Measurements from ENCODE around the gene CENPP.
A peak's percentile ranks its signal among the peaks of the same experiment; 100 is the strongest.

CENPP gene

DNA sequence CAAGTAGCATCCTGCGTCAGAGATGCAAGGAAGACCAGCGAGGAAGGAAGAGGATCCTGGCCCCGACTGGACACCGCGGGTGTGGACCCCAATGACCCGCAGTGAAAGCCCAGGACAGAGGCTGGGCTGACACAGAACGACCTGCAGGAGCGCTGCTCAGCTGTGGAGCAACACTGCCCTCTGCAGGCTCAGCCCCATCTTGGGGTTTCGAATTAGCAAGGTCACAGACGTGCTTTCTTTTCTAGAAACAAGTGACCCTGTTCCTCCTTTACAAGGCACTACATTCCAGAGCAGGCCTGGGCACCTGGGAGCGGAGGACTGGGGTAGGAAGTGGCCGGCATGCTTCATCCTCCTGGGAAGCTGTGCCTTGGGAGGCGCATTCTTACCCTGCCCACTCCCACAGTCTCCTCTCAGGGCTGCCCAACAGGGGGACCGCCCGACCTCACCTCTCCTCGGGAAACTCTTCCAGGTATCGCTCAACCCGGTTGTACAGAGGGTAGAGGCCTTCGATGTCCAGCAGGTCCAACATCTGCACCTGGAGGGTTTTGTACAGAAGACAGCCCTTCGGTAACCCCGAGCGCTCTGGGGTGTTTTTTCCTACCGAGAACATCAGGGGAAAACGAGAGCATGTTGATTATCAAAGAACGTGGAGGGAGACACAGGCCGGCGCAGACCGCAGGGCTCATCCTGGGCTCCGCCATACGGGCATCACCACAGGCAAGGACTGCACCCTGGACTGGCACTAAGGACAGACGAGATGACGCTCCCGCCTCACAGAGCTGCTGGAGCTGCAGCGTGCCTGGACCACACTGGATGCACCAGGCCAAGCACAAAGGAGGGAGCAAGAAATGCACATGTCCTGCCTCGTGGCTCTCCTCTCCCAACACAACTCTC lies 309.2 kb downstream of the CENPP start:
- no peaks in the 10 kb centered on the region for H3K27me3 ChIP-seq (ENCODE audit: low read length)
- H3K79me2 ChIP-seq (ENCODE audit: insufficient read depth, low read length): no peaks in the 10 kb centered on the region
- no peak overlapping the region for H3K4me3 ChIP-seq (ENCODE audit: insufficient read depth, low read length, poor library complexity, severe bottlenecking)
- no peak overlapping the region for H3K9ac ChIP-seq (ENCODE audit: low read length)
- no peaks in the 10 kb centered on the region for H3F3A ChIP-seq (ENCODE audit: insufficient read depth)
- H3K36me3 ChIP-seq (ENCODE audit: low read length): 0 out of 2 replicates have a peak, but pooled peaks cover 2% of the 10 kb centered on the region
- H3K4me2 ChIP-seq (ENCODE audit: low read depth, low read length, poor library complexity, severe bottlenecking): no peak overlapping the region
- no peaks in the 10 kb centered on the region for H4K20me1 ChIP-seq (ENCODE audit: low read depth, low read length)
- H2AFZ ChIP-seq (ENCODE audit: low read depth, low read length, severe bottlenecking): no peak overlapping the region
- TF ChIP-seq, protein P1, sequence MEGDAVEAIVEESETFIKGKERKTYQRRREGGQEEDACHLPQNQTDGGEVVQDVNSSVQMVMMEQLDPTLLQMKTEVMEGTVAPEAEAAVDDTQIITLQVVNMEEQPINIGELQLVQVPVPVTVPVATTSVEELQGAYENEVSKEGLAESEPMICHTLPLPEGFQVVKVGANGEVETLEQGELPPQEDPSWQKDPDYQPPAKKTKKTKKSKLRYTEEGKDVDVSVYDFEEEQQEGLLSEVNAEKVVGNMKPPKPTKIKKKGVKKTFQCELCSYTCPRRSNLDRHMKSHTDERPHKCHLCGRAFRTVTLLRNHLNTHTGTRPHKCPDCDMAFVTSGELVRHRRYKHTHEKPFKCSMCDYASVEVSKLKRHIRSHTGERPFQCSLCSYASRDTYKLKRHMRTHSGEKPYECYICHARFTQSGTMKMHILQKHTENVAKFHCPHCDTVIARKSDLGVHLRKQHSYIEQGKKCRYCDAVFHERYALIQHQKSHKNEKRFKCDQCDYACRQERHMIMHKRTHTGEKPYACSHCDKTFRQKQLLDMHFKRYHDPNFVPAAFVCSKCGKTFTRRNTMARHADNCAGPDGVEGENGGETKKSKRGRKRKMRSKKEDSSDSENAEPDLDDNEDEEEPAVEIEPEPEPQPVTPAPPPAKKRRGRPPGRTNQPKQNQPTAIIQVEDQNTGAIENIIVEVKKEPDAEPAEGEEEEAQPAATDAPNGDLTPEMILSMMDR (IDR thresholded peaks at IDR 0.05; ENCODE audit: insufficient read depth, low read length, poor library complexity, severe bottlenecking): peak; percentile 74
- TF ChIP-seq EZH2phosphoT487 (conservative IDR thresholded peaks at IDR 0.05; ENCODE audit: low read length): no peak
- no peaks in the 10 kb centered on the region for H3K9me2 ChIP-seq (replicated peaks; ENCODE audit: insufficient read depth, low read length)
- H3K27ac ChIP-seq (ENCODE audit: low read depth, low read length): no peak overlapping the region
- no peaks in the 10 kb centered on the region for H3K9me3 ChIP-seq (ENCODE audit: insufficient read depth, low read length)

DNA sequence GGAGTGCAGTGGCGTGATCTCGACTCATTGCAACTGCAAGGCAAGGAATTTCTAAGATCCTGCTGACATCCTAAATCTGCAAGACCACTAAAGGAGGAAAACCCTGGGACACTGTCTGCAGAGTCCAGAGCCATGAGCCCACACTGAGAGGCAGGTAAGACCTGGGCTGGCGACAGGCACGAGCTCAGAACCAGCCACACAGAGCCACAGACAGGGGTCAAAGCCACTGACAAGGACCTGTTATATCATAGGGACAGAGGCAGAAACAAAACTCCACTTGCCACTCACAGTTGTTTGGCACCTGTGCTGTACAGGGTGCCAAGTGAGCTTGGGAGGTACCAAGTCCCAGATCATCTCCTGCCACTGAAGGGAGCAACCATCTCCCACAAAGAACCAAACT lies 310.0 kb downstream of the CENPP start:
- no peaks in the 10 kb centered on the region for H3F3A ChIP-seq (ENCODE audit: insufficient read depth)
- no peak overlapping the region for H3K9ac ChIP-seq (ENCODE audit: low read length)
- TF ChIP-seq, protein P1 (IDR thresholded peaks at IDR 0.05; ENCODE audit: insufficient read depth, low read length, poor library complexity, severe bottlenecking): no peak
- no peak for TF ChIP-seq EZH2phosphoT487 (conservative IDR thresholded peaks at IDR 0.05; ENCODE audit: low read length)
- no peaks in the 10 kb centered on the region for H3K9me2 ChIP-seq (replicated peaks; ENCODE audit: insufficient read depth, low read length)
- 0 out of 2 replicates have a peak, but pooled peaks cover 2% of the 10 kb centered on the region for H3K36me3 ChIP-seq (ENCODE audit: low read length)
- H2AFZ ChIP-seq (ENCODE audit: low read depth, low read length, severe bottlenecking): no peak overlapping the region
- H3K79me2 ChIP-seq (ENCODE audit: insufficient read depth, low read length): no peaks in the 10 kb centered on the region
- H3K27ac ChIP-seq (ENCODE audit: low read depth, low read length): no peak overlapping the region
- no peaks in the 10 kb centered on the region for H3K9me3 ChIP-seq (ENCODE audit: insufficient read depth, low read length)
- no peaks in the 10 kb centered on the region for H4K20me1 ChIP-seq (ENCODE audit: low read depth, low read length)
- H3K27me3 ChIP-seq (ENCODE audit: low read length): no peaks in the 10 kb centered on the region
- no peak overlapping the region for H3K4me2 ChIP-seq (ENCODE audit: low read depth, low read length, poor library complexity, severe bottlenecking)
- H3K4me3 ChIP-seq (ENCODE audit: insufficient read depth, low read length, poor library complexity, severe bottlenecking): no peak overlapping the region

DNA sequence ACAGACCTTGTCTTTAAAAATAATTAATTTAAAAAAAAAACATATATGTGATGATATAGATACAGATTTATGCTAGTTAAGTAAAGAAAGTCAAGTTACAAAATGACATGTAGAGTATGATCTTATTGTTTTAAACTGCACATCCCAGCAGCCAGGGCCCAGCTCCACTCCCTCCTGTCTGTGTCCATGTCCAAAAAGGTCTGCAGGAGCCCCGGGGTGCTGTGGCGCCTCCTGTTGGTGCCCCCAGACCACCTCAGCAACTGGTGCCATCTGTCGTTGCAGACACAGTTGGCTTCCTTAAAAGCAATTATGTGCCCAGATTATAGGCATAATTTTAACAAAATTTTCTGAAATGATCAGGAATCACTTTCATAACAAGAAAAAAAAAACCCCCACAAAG lies 310.9 kb downstream of the CENPP start:
- no peak overlapping the region for H3K4me2 ChIP-seq (ENCODE audit: low read depth, low read length, poor library complexity, severe bottlenecking)
- H3K9ac ChIP-seq (ENCODE audit: low read length): no peak overlapping the region
- H3K4me3 ChIP-seq (ENCODE audit: insufficient read depth, low read length, poor library complexity, severe bottlenecking): no peak overlapping the region
- no peaks in the 10 kb centered on the region for H3K27me3 ChIP-seq (ENCODE audit: low read length)
- H2AFZ ChIP-seq (ENCODE audit: low read depth, low read length, severe bottlenecking): no peak overlapping the region
- H3F3A ChIP-seq (ENCODE audit: insufficient read depth): no peaks in the 10 kb centered on the region
- TF ChIP-seq, protein P1 (IDR thresholded peaks at IDR 0.05; ENCODE audit: insufficient read depth, low read length, poor library complexity, severe bottlenecking): no peak
- TF ChIP-seq EZH2phosphoT487 (conservative IDR thresholded peaks at IDR 0.05; ENCODE audit: low read length): no peak
- H3K9me3 ChIP-seq (ENCODE audit: insufficient read depth, low read length): no peaks in the 10 kb centered on the region
- no peaks in the 10 kb centered on the region for H3K9me2 ChIP-seq (replicated peaks; ENCODE audit: insufficient read depth, low read length)
- 0 out of 2 replicates have a peak, but pooled peaks cover 2% of the 10 kb centered on the region for H3K36me3 ChIP-seq (ENCODE audit: low read length)
- no peaks in the 10 kb centered on the region for H4K20me1 ChIP-seq (ENCODE audit: low read depth, low read length)
- no peaks in the 10 kb centered on the region for H3K79me2 ChIP-seq (ENCODE audit: insufficient read depth, low read length)
- no peak overlapping the region for H3K27ac ChIP-seq (ENCODE audit: low read depth, low read length)
